Measurements from ENCODE around the gene PTPRJ.

The PTPRJ gene

GRCh38 chr11:47997063-47998053, 17.0 kb downstream of the PTPRJ start:
- no peak for DNase-seq

GRCh38 chr11:47998345-47998732, 18.0 kb downstream of the PTPRJ start:
- DNase-seq, result no peak

- DNase-seq, result no peak
Measured at GRCh38 chr11:47998733-47999359, 18.5 kb downstream of the PTPRJ start.

- DNase-seq, result no peak
Measured at GRCh38 chr11:48000432-48000831, 20.1 kb downstream of the PTPRJ start.

GRCh38 chr11:48001438-48002021, 21.2 kb downstream of the PTPRJ start:
- DNase-seq, result no peak

GRCh38 chr11:48002561-48002960, 22.2 kb downstream of the PTPRJ start:
- DNase-seq, result no peak

- DNase-seq, result no peak
Measured at GRCh38 chr11:48003926-48004325, 23.6 kb downstream of the PTPRJ start.

- no peak for DNase-seq
Measured at GRCh38 chr11:48004456-48004855, 24.1 kb downstream of the PTPRJ start.

- no peak for DNase-seq
Measured at GRCh38 chr11:48005136-48005535, 24.8 kb downstream of the PTPRJ start.

GRCh38 chr11:48005831-48006270, 25.5 kb downstream of the PTPRJ start:
- DNase-seq, result no peak

- no peak for DNase-seq
Measured at GRCh38 chr11:48006301-48006992, 26.1 kb downstream of the PTPRJ start.

- DNase-seq, result no peak
Measured at GRCh38 chr11:48007677-48008076, 27.3 kb downstream of the PTPRJ start.

- no peak for DNase-seq
Measured at GRCh38 chr11:48008951-48009270, 28.6 kb downstream of the PTPRJ start.

GRCh38 chr11:48011102-48011797, 30.9 kb downstream of the PTPRJ start:
- no peak for DNase-seq

- no peak for DNase-seq
Measured at GRCh38 chr11:48011798-48012391, 31.5 kb downstream of the PTPRJ start.

GRCh38 chr11:48013269-48013901, 33.0 kb downstream of the PTPRJ start:
- no peak for DNase-seq

- no peak for DNase-seq
Measured at GRCh38 chr11:48014917-48015316, 34.6 kb downstream of the PTPRJ start.

GRCh38 chr11:48017105-48017830, 36.9 kb downstream of the PTPRJ start:
- DNase-seq, result no peak

GRCh38 chr11:48017831-48018527, 37.6 kb downstream of the PTPRJ start:
- DNase-seq, result no peak

GRCh38 chr11:48018528-48019216, 38.3 kb downstream of the PTPRJ start:
- no peak for DNase-seq
